Activated CD4-positive, alpha-beta T cell treated with anti-CD3 and anti-CD28 coated beads, Interleukin-2, amount 50 U/mL, for 4 hours (primary cell): ENCODE measurements around the gene TTC23.
A peak's percentile ranks its signal among the peaks of the same experiment; 100 is the strongest.
"Not testable (repeated sequence)": the region's sequence is repeated elsewhere in the genome, so short reads cannot be mapped to it uniquely, and the experiment has no call there.

Source experiments
- DNase-seq, 2 experiments: peaks; one replicate each; pipeline ENCODE4 v3.0.0-alpha.2; 2020

The TTC23 gene

DNA sequence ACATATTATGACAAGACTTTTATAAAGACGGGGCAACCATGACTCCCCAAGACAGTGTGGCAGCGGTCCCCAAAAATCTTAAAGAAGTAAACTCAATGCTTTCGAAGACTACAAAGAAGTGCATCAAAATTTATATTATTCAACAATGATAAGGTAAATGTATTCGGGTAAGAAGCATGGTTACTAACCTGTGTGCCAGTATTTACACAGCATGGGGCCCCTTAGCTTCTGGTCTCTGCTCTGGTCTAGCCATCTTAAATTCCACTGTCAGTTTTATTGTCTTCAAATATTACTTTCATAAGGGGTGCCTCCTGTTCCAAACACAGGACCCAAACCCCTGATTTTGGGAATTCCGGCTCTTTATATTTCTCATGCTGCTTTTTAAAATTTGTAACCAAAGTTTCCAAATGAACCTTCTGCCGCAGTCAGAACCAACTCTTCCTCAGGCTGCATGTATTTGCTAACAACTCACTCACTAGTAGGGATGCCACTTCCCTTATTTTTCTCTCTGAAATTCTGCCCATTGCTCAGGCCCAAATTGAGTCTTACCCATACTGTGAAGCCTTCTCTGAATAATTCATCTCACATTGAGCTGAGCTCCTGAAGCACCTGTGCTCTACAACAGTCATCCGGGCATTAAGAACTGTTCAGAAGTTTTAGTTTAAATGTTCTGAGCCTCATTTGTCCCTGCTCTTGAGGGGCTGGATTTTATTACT is 1.2 kb downstream of the TTC23 start:
- no peak for DNase-seq

DNA sequence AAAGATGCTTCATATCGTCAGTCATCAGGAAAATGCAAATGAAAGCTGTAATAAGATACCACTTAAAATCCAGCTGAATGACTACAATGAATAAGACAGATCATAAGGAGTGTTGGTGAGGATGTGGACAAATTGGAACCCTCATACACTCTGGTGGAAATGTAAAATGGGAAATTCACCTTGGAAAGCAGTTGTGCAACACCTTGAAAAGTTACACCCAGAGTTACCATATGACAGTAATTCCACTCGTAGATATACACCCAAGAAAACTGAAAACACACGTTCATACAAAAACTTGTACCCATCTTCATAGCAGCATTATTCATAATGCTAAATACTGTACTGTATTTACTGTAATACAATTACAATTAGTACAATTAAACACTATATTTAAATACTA is 2.3 kb downstream of the TTC23 start:
- DNase-seq: no peak

GRCh38 chr15:99244306-99244705 is 5.1 kb downstream of the TTC23 start:
- DNase-seq: no peak

GRCh38 chr15:99241752-99242151 is 7.6 kb downstream of the TTC23 start:
- no peak for DNase-seq

- no peak for DNase-seq
These were observed 9.7 kb downstream of the TTC23 start for GRCh38 chr15:99239545-99240198.

GRCh38 chr15:99238849-99239248 is 10.5 kb downstream of the TTC23 start:
- no peak for DNase-seq

- DNase-seq: not testable (repeated sequence)
These were observed 15.2 kb downstream of the TTC23 start for GRCh38 chr15:99234160-99234559.

GRCh38 chr15:99232740-99233139 is 16.6 kb downstream of the TTC23 start:
- no peak for DNase-seq

GRCh38 chr15:99230867-99231266 is 18.5 kb downstream of the TTC23 start:
- DNase-seq: no peak

GRCh38 chr15:99228120-99228770 is 21.1 kb downstream of the TTC23 start:
- no peak for DNase-seq

- DNase-seq: no peak
These were observed 22.6 kb downstream of the TTC23 start for GRCh38 chr15:99226802-99227201.

DNA sequence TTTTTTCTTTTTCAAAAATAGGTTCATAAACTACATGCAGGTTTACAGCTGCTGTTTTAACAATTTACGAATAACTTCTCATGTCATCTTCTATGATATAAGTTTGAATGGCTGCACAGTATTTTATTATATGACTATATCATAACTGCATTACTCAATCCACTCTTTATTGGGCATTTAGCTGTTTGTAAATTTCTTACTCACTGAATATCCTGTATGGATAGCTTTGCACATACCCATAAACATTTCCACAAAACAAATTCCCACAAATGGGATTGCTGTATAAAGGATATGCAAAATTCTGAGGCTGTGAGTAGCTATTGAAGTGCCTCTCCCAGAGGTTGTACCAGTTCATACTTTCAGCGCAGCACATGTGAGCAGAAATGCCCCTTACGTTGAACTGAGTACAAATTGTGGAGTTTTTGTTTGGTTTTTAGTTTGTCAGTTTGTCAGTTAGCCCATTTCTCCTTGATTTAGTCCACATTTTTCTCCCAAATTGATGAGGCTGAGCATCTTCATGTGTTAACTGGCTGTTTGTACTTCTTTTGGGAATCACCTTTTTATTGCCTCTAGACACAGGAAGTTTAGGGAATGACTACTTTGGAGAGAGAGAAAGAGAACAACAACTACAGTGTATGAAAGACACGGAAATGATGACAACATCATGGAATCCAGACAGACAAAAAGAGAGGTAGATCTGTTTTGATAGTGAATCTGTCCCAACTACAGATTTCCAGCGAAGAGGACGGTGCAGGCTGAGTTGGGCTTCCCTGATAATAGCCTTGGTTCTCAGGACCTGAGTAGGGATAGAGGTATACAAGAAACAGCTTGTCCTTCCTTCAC is 24.8 kb downstream of the TTC23 start:
- DNase-seq: no peak

- peak; percentile 42 to 52 for DNase-seq
These were observed 36.1 kb downstream of the TTC23 start for GRCh38 chr15:99213187-99213811.

- no peak for DNase-seq
These were observed 37.0 kb downstream of the TTC23 start for GRCh38 chr15:99212406-99212805.

- DNase-seq: no peak
These were observed 37.5 kb downstream of the TTC23 start for GRCh38 chr15:99211926-99212325.

DNA sequence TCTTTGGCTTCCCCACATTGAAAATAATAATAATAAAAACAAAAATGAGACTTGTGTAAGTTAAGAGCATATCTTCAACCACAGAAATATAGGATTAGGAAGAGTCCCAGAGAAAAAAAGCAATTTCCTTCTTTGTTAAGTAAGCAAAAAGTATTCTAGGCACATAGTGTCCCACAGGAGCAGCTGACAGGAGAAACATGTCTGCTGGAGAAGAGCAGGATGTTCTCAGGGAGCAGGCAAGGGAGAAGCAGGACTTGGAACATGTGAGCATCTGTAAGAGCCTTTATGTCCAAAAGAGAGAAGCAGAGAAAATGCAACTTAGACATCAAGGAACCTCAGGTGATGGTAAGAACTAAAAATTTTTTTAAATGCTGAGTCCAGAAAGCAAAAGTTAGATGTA is 39.0 kb downstream of the TTC23 start:
- DNase-seq: no peak

DNA sequence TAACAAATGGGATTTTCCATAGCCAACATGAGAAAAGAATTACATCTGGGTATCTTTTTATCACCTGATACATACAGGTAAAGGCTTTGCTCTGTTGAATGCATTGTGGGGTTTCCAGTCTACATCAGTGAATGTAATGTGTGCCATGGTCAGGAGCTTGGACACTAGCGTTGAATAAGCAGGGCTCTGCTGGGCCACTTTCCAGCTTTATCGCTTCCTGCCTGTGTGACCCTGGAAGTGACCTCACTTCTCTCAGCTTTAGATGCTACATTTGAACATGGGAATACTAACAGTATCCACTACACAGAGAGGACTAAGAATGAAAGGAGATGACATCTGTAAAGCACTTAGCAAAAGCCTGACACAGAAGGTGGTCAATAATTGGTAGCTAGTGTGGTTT is 40.1 kb downstream of the TTC23 start:
- DNase-seq: no peak

DNA sequence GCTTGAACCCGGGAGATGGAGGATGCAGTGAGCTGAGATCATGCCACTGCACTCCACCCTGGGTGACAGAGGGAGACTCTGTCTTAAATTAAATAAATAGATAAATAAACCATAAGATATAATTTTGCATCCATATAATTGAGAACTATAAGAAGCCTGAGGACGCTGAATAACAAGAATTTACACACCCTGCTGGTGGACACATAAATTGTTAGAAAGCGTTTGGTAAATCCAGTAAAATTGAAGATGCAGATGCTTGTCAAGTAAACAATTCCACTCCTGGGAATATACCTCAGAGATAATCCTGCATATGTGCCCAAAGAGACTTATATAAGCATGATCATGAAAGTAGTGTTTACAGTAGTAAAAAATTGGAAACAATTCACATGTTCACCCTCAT is 41.7 kb downstream of the TTC23 start:
- no peak for DNase-seq

- no peak for DNase-seq
These were observed 47.2 kb downstream of the TTC23 start for GRCh38 chr15:99202176-99202552.

- DNase-seq: no peak
These were observed 47.8 kb downstream of the TTC23 start for GRCh38 chr15:99201408-99202175.

- no peak for DNase-seq
These were observed 51.5 kb downstream of the TTC23 start for GRCh38 chr15:99197856-99198255.

GRCh38 chr15:99192181-99192580 is 57.2 kb downstream of the TTC23 start:
- not testable (repeated sequence) for DNase-seq
